Body of pancreas (tissue), 4 donors: ENCODE results near the gene ALX4.

Experiments
- CTCF ChIP-seq, 7 experiments: fragments of 450-650 bp in 4 of 7; fragments of 200-600 bp in 3 of 7; sonication (generic) in 3 of 7; IDR thresholded peaks; one replicate each; pipeline ENCODE4 v1.5.1; 2016 to 2019; ENCODE audit warnings: antibody characterized with exemption in 7 of 7
- POLR2A ChIP-seq, 3 donors: fragments of 450-650 bp; IDR thresholded peaks; one replicate each; pipeline ENCODE4 v1.6.1; 2016; ENCODE audit warnings: antibody characterized with exemption in 3 of 3, mild to moderate bottlenecking in 2 of 3

GRCh38 chr11:44258190-44258489 is 51.8 kb downstream of the ALX4 start:
- TF ChIP-seq CTCF (IDR thresholded peaks at IDR 0.05), result no peak
- TF ChIP-seq POLR2A (IDR thresholded peaks at IDR 0.05), result no peak
